ENCODE data around the gene RPL18.

Gene RPL18

GRCh38 chr19:48615231-48616040, 3.5 kb downstream of the RPL18 start:
- no peak for DNase-seq (ENCODE audit: low read depth)
- no peak overlapping the region for H3K4me3 ChIP-seq (ENCODE audit: control insufficient read depth, low read depth, low read length)
- no peak for TF ChIP-seq CTCF (IDR thresholded peaks at IDR 0.05; ENCODE audit: control insufficient read depth, insufficient read depth, low read depth, low read length, missing control alignments)

GRCh38 chr19:48614436-48615230, 4.3 kb downstream of the RPL18 start, which contains the start of gene FAM83E:
Gene FAM83E, minus strand, starts transcription at chr19:48615076. Its CDS starts 1,704 bp downstream, at chr19:48613372.
- no peak for DNase-seq (ENCODE audit: low read depth)
- no peak within 1 kb of the TSS for H3K4me3 ChIP-seq (ENCODE audit: control insufficient read depth, low read depth, low read length)
- no peak for TF ChIP-seq CTCF (IDR thresholded peaks at IDR 0.05; ENCODE audit: control insufficient read depth, insufficient read depth, low read depth, low read length, missing control alignments)

- no peak for TF ChIP-seq CTCF (IDR thresholded peaks at IDR 0.05; ENCODE audit: control insufficient read depth, insufficient read depth, low read depth, low read length, missing control alignments)
- H3K4me3 ChIP-seq (ENCODE audit: control insufficient read depth, low read depth, low read length), result no peak overlapping the region
- DNase-seq (ENCODE audit: low read depth), result no peak
These were observed 5.0 kb downstream of the RPL18 start for GRCh38 chr19:48613852-48614435.

GRCh38 chr19:48613024-48613851, 5.7 kb downstream of the RPL18 start:
- DNase-seq (ENCODE audit: low read depth), result no peak
- H3K4me3 ChIP-seq (ENCODE audit: control insufficient read depth, low read depth, low read length), result no peak overlapping the region
- TF ChIP-seq CTCF (IDR thresholded peaks at IDR 0.05; ENCODE audit: control insufficient read depth, insufficient read depth, low read depth, low read length, missing control alignments), result no peak

GRCh38 chr19:48611872-48612271, 7.1 kb downstream of the RPL18 start:
- TF ChIP-seq CTCF (IDR thresholded peaks at IDR 0.05; ENCODE audit: control insufficient read depth, insufficient read depth, low read depth, low read length, missing control alignments), result no peak
- no peak for DNase-seq (ENCODE audit: low read depth)

More at GRCh38 chr19:48611872-48612271, 7.1 kb downstream of the RPL18 start:
- H3K4me3 ChIP-seq (ENCODE audit: control insufficient read depth, low read depth, low read length), result no peak overlapping the region
